HG02571 (cell line): ENCODE results near the gene MRPL27.

Experiments used
- ATAC-seq: cut with Tn5 transposase; IDR thresholded peaks from one replicate; pipeline ENCODE4 v1.9.1; 2021; ENCODE audit warnings: mild to moderate bottlenecking, moderate library complexity; ENCODE audit not compliant: unreplicated experiment

Gene MRPL27

GRCh38 chr17:50319306-50320004 is 53.5 kb downstream of the MRPL27 start:
- no peak for ATAC-seq

GRCh38 chr17:50318501-50319285 is 54.3 kb downstream of the MRPL27 start:
- no peak for ATAC-seq
